ENCODE measurements around the gene TFAP2E.

DNA sequence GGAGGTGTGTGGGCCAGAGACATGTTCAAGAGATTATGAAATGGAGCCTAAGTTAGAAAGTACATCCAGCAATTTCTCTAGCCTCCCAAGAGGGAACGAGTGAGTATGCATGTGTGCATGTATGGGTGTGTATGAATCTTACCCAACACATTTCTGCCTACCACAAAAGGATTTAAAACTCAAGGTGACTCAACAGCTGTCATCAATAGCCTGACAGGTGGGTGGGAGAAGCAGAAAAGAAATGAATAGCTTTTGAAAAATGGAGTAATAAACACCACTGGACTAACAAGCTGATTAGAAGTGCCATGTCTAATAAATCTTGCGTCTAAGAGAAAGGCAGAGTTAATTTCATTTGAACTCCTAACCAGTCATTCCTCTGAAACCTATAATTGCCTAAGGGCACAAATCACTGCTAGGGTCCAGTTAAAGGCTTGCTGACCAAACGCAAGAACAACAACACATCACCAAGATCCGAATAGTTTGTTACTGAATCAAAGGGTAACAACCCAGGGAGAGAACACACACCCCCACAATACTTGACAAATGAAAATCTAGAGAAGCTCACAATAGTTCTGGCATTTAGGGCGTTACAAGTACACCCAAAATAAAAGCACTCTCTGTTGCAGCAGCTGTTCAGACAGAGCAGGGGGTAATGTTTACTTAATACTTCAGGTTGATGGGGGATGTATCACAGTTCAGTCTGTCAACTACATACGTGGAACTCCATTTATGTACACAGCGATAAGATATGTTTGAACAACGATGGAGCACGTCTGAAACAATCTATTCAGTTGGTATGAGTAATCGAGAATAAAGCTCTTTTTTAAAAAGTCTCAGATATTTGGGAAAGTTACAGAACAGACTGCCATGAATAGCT, 17.3 kb upstream of the TFAP2E start:
- TF ChIP-seq, protein P1, sequence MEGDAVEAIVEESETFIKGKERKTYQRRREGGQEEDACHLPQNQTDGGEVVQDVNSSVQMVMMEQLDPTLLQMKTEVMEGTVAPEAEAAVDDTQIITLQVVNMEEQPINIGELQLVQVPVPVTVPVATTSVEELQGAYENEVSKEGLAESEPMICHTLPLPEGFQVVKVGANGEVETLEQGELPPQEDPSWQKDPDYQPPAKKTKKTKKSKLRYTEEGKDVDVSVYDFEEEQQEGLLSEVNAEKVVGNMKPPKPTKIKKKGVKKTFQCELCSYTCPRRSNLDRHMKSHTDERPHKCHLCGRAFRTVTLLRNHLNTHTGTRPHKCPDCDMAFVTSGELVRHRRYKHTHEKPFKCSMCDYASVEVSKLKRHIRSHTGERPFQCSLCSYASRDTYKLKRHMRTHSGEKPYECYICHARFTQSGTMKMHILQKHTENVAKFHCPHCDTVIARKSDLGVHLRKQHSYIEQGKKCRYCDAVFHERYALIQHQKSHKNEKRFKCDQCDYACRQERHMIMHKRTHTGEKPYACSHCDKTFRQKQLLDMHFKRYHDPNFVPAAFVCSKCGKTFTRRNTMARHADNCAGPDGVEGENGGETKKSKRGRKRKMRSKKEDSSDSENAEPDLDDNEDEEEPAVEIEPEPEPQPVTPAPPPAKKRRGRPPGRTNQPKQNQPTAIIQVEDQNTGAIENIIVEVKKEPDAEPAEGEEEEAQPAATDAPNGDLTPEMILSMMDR (IDR thresholded peaks at IDR 0.05) = no peak
- TF ChIP-seq POLR2A (IDR thresholded peaks at IDR 0.05) = no peak
